Activated naive CD8-positive, alpha-beta T cell treated with anti-CD3 and anti-CD28 coated beads, Interleukin-2, amount 10 ng/mL, durations not matched to agents 7 days and 5 days (primary cell): ENCODE data around the gene RNASE8. TPM values are rescaled to one million over a fixed set of nuclear protein-coding genes. Genes with fewer than 3 reads are reported as not detected.
A peak's percentile ranks its signal among the peaks of the same experiment; 100 is the strongest.

Experiments
- ATAC-seq: fragments of 150-1000 bp; cut with Tn5 transposase; one replicate; pipeline ENCODE4 v1.10.0; 2021; ENCODE audit warnings: low read depth, moderate library complexity
- POLR2A ChIA-PET: fragments of 350-600 bp; sonication (Branson Sonifier 250); formaldehyde crosslinking; loops from one replicate; lab custom pipeline; 2021; ENCODE audit warnings: antibody characterized with exemption; lab: Charles Lee
- DNase-seq: peaks from one replicate; pipeline ENCODE4 v3.0.0; 2021
- H3K27ac Mint-ChIP-seq: one replicate; pipeline ENCODE4 v1.8.0; 2022; ENCODE audit warnings: mild to moderate bottlenecking, mixed read lengths
- H3K27me3 Mint-ChIP-seq: one replicate; pipeline ENCODE4 v1.8.0; 2022; ENCODE audit warnings: mild to moderate bottlenecking, moderate library complexity, mixed read lengths
- H3K36me3 Mint-ChIP-seq: one replicate; pipeline ENCODE4 v1.8.0; 2021; ENCODE audit warnings: mild to moderate bottlenecking, mixed read lengths
- H3K4me1 Mint-ChIP-seq: one replicate; pipeline ENCODE4 v1.8.0; 2021; ENCODE audit warnings: mixed read lengths
- H3K4me3 Mint-ChIP-seq: one replicate; pipeline ENCODE4 v1.8.0; 2022; ENCODE audit warnings: mild to moderate bottlenecking, moderate library complexity, mixed read lengths
- H3K9me3 Mint-ChIP-seq: one replicate; pipeline ENCODE4 v1.8.0; 2021; ENCODE audit warnings: mixed read lengths
- total RNA-seq, 2 experiments: library from RNA; stranded (reverse); gene quantifications; one replicate each; pipeline ENCODE4 v1.2.3, GENCODE V29; 2021

The RNASE8 gene
- total RNA-seq, 2 experiments from 2014 or later, result not detected

- POLR2A ChIA-PET, result interaction anchor here (1.0 to 1.5 kb wide), 5 partner anchors 21 to 54 kb away, joined by 3 to 10 read pairs (median 4); no protein-coding TSS in a partner anchor
- peaks cover 79% of the 10 kb centered on the region for H3K27me3 Mint-ChIP-seq
- peak; percentile 45 for DNase-seq
- H3K9me3 Mint-ChIP-seq, result no peaks in the 10 kb centered on the region
- ATAC-seq, result peak; percentile 45
- no peaks in the 10 kb centered on the region for H3K36me3 Mint-ChIP-seq
- H3K27ac Mint-ChIP-seq, result no peak overlapping the region
- peaks cover 27% of the 10 kb centered on the region for H3K4me1 Mint-ChIP-seq
- H3K4me3 Mint-ChIP-seq, result peak overlapping the region; percentile 68
Observed at GRCh38 chr14:21068521-21069387, 11.1 kb downstream of the RNASE8 start.

- Mint-ChIP-seq H3K4me3 (peak overlapping the region; percentile 68), H3K27ac (no peak overlapping the region), H3K27me3 (peaks cover 74% of the 10 kb centered on the region), H3K36me3 (no peaks in the 10 kb centered on the region), H3K4me1 (peaks cover 27% of the 10 kb centered on the region), H3K9me3 (no peaks in the 10 kb centered on the region)
- ATAC-seq (no peak), DNase-seq (no peak)
- POLR2A ChIA-PET, result interaction anchor here (2.1 to 2.7 kb wide), 2 partner anchors 18 to 34 kb away, joined by 16 to 17 read pairs; no protein-coding TSS in a partner anchor
Observed at GRCh38 chr14:21069388-21070082, 11.9 kb downstream of the RNASE8 start.

- peak; percentile 40 for DNase-seq
Observed at GRCh38 chr14:21070083-21070609, 12.5 kb downstream of the RNASE8 start, which contains the start of gene ARHGEF40. Gene ARHGEF40 (plus strand): TSS chr14:21070304. CDS start chr14:21070397, 93 bp downstream.

DNA sequence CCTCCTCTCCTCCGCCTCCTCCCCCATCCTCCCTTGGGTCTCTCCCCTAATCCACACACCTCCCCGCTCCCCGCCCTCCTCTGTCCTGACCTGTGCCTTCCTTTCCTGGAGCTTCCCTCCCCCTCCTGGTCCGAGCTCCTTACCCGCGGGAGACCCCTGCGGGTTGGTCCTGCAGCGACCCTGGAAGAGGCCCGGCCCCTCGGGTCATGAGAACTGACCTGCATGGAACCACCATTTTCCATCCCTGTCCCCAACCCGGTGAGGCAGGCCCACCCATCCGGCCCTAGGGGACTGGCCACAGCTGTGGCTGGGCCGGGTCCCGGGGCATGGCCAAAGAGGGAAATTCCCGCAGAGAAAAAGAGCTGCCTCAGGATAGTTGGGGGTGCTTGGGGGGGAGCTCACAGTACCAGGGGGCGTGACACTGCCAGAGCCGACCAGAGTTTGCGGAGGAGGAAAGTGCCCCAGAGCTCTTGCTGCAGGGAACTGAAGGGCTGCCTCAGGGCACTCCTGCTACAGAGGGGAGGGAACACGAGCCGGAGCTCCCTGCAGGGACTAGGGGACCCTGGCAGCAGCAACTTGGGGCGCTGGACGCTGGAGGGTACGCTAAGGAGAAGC lies 13.1 kb downstream of the RNASE8 start:
- DNase-seq (peak; percentile 47), ATAC-seq (peak; percentile 28)
- POLR2A ChIA-PET, result interaction anchor here (0.8 to 2.7 kb wide), 5 partner anchors 17 to 50 kb away, joined by 3 to 17 read pairs (median 4); no protein-coding TSS in a partner anchor
- Mint-ChIP-seq H3K27me3 (peaks cover 65% of the 10 kb centered on the region), H3K4me3 (peak overlapping the region; percentile 79), H3K27ac (no peak overlapping the region), H3K9me3 (no peaks in the 10 kb centered on the region), H3K36me3 (no peaks in the 10 kb centered on the region), H3K4me1 (peaks cover 27% of the 10 kb centered on the region)

More at GRCh38 chr14:21070083-21070609, 12.5 kb downstream of the RNASE8 start, which contains the start of gene ARHGEF40:
- Mint-ChIP-seq H3K4me3 (peak within 1 kb of the TSS; percentile 79), H3K9me3 (no peaks in the 10 kb centered on the region), H3K27ac (no peak within 1 kb of the TSS), H3K27me3 (peaks cover 70% of the 10 kb centered on the region), H3K4me1 (peaks cover 27% of the 10 kb centered on the region), H3K36me3 (no peaks in the 10 kb centered on the region)
- POLR2A ChIA-PET, result interaction anchor here (0.8 to 2.7 kb wide), 4 partner anchors 17 to 49 kb away, joined by 3 to 17 read pairs (median 10); no protein-coding TSS in a partner anchor
- ATAC-seq, result no peak

- POLR2A ChIA-PET, result interaction anchor here (0.7 to 2.7 kb wide), 5 partner anchors 16 to 259 kb away, joined by 3 to 17 read pairs (median 4); no protein-coding TSS in a partner anchor
Observed at GRCh38 chr14:21071225-21072030, 13.8 kb downstream of the RNASE8 start.

DNA sequence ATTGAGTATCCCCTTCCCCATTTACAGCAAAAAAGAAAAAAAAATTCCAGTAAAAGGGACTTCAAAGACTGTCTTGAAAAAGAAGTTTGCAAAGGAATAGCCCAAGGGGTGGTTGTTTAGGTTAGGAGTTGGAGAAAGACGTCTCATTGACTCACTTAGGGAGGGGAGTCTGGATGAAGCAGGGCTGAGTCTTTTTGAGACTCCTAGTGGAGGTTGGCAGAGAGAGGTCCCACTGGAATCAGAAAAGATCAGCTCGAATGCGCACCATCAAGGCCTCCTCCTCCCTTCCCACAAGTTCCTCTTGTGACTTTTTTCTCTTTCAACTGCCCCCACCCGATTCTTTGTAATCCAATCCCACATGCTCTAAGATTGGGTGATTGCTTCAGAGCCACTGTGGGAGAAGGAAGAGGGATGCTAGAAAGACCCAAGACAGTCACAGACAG lies 14.4 kb downstream of the RNASE8 start:
- ATAC-seq (no peak), DNase-seq (no peak)
- peak overlapping the region; percentile 79 for H3K4me3 Mint-ChIP-seq
- no peaks in the 10 kb centered on the region for H3K9me3 Mint-ChIP-seq
- POLR2A ChIA-PET, result interaction anchor here (0.7 to 2.7 kb wide), 4 partner anchors 15 to 260 kb away, joined by 3 to 17 read pairs (median 10); no protein-coding TSS in a partner anchor
- no peaks in the 10 kb centered on the region for H3K36me3 Mint-ChIP-seq
- no peak overlapping the region for H3K27ac Mint-ChIP-seq
- H3K27me3 Mint-ChIP-seq, result peaks cover 56% of the 10 kb centered on the region
- H3K4me1 Mint-ChIP-seq, result peaks cover 29% of the 10 kb centered on the region

More at GRCh38 chr14:21071225-21072030, 13.8 kb downstream of the RNASE8 start:
- Mint-ChIP-seq H3K4me1 (peaks cover 29% of the 10 kb centered on the region), H3K27ac (no peak overlapping the region), H3K4me3 (peak overlapping the region; percentile 79), H3K9me3 (no peaks in the 10 kb centered on the region), H3K36me3 (no peaks in the 10 kb centered on the region), H3K27me3 (peaks cover 63% of the 10 kb centered on the region)
- DNase-seq (peak; percentile 59), ATAC-seq (peak; percentile 57)

- Mint-ChIP-seq H3K27ac (no peak overlapping the region), H3K4me3 (no peak overlapping the region), H3K36me3 (no peaks in the 10 kb centered on the region), H3K9me3 (no peaks in the 10 kb centered on the region), H3K4me1 (peaks cover 29% of the 10 kb centered on the region), H3K27me3 (peaks cover 51% of the 10 kb centered on the region)
- DNase-seq (no peak), ATAC-seq (no peak)
- POLR2A ChIA-PET, result interaction anchor here (2.7 kb wide), 1 partner anchor 31 kb away, joined by 17 read pairs; no protein-coding TSS in a partner anchor
Observed at GRCh38 chr14:21072781-21073339, 15.2 kb downstream of the RNASE8 start.

GRCh38 chr14:21073921-21074320 lies 16.3 kb downstream of the RNASE8 start:
- peaks cover 24% of the 10 kb centered on the region for H3K4me1 Mint-ChIP-seq
- H3K27me3 Mint-ChIP-seq, result peaks cover 44% of the 10 kb centered on the region
- H3K4me3 Mint-ChIP-seq, result no peak overlapping the region
- no peaks in the 10 kb centered on the region for H3K36me3 Mint-ChIP-seq
- no peaks in the 10 kb centered on the region for H3K9me3 Mint-ChIP-seq
- POLR2A ChIA-PET, result no interaction called here
- DNase-seq (no peak), ATAC-seq (no peak)
- no peak overlapping the region for H3K27ac Mint-ChIP-seq

GRCh38 chr14:21074398-21075272 lies 17.0 kb downstream of the RNASE8 start:
- DNase-seq, result no peak
- Mint-ChIP-seq H3K4me3 (no peak overlapping the region), H3K9me3 (no peaks in the 10 kb centered on the region), H3K4me1 (peaks cover 21% of the 10 kb centered on the region), H3K36me3 (no peaks in the 10 kb centered on the region), H3K27me3 (peaks cover 37% of the 10 kb centered on the region), H3K27ac (no peak overlapping the region)
- no peak for ATAC-seq
- POLR2A ChIA-PET, result no interaction called here

GRCh38 chr14:21075719-21076437 lies 18.3 kb downstream of the RNASE8 start:
- peaks cover 14% of the 10 kb centered on the region for H3K4me1 Mint-ChIP-seq
- POLR2A ChIA-PET, result no interaction called here
- H3K27me3 Mint-ChIP-seq, result peaks cover 27% of the 10 kb centered on the region
- H3K36me3 Mint-ChIP-seq, result no peaks in the 10 kb centered on the region
- ATAC-seq, result no peak
- no peaks in the 10 kb centered on the region for H3K9me3 Mint-ChIP-seq
- DNase-seq, result no peak
- no peak overlapping the region for H3K4me3 Mint-ChIP-seq
- H3K27ac Mint-ChIP-seq, result no peak overlapping the region
